IMR-90 (cell line): Measurements from ENCODE around the gene FGFRL1. TPM values are rescaled to one million over a fixed set of nuclear protein-coding genes. Genes with fewer than 3 reads are reported as not detected.

Experiments used
- ATAC-seq: fragments of 200-7000 bp; cut with Tn5 transposase; 2 replicates; pipeline ENCODE4 v1.9.1; 2020; ENCODE audit warnings: low read depth, mild to moderate bottlenecking, moderate library complexity
- BruUV-seq: library from RNA; stranded (reverse); fragments of 400-500 nt; replicated peaks from 2 replicates; lab custom pipeline; 2021; lab: Mats Ljungman, UMichigan
- CTCF ChIA-PET: fragments of 300-600 bp; formaldehyde crosslinking; extraction: SDS; loops from one replicate; lab custom pipeline; 2021; ENCODE audit warnings: antibody characterized with exemption; lab: Yijun Ruan, JAX
- POLR2A ChIA-PET: fragments of 300-600 bp; sonication (Branson Sonifier 250); formaldehyde crosslinking; loops from one replicate; lab custom pipeline; 2022; ENCODE audit warnings: antibody characterized with exemption; ENCODE audit not compliant: unreplicated experiment; lab: Charles Lee
- DNase-seq: peaks from one replicate; pipeline ENCODE4 v3.0.0; 2013
- H2AFZ ChIP-seq: replicated peaks from 2 replicates; pipeline ENCODE3; 2013; ENCODE audit warnings: low read length, mild to moderate bottlenecking; ENCODE audit not compliant: poor library complexity
- H2AK5ac ChIP-seq: 2 replicates; pipeline ENCODE4 v1.6.1; 2013; ENCODE audit warnings: low read depth, low read length, inconsistent platforms
- H2AK9ac ChIP-seq: replicated peaks from 2 replicates; pipeline ENCODE3; 2013; ENCODE audit warnings: mild to moderate bottlenecking, low read depth, low read length, moderate library complexity; ENCODE audit not compliant: poor library complexity
- H2BK120ac ChIP-seq: 2 replicates; pipeline ENCODE4 v1.6.1; 2013; ENCODE audit warnings: low read depth, low read length, inconsistent platforms
- H2BK15ac ChIP-seq: 3 replicates; pipeline ENCODE4 v1.6.1; 2013; ENCODE audit warnings: low read depth, low read length, inconsistent platforms
- H2BK20ac ChIP-seq: 2 replicates; pipeline ENCODE4 v1.6.1; 2013; ENCODE audit warnings: low read depth, mild to moderate bottlenecking, inconsistent platforms, low read length, moderate library complexity
- H2BK5ac ChIP-seq: 2 replicates; pipeline ENCODE4 v1.6.1; 2013; ENCODE audit warnings: mild to moderate bottlenecking, low read depth, low read length, inconsistent platforms; ENCODE audit not compliant: poor library complexity, severe bottlenecking
- H3K14ac ChIP-seq: replicated peaks from 2 replicates; pipeline ENCODE4 v1.6.1; 2013; ENCODE audit warnings: low read depth, low read length, inconsistent platforms
- H3K18ac ChIP-seq: 2 replicates; pipeline ENCODE4 v1.6.1; 2013; ENCODE audit warnings: low read depth, low read length, control low read depth
- H3K23ac ChIP-seq: 2 replicates; pipeline ENCODE4 v1.6.1; 2013; ENCODE audit warnings: low read depth, low read length, inconsistent platforms
- H3K27ac ChIP-seq: 2 replicates; pipeline ENCODE4 v1.5.1; 2013; ENCODE audit warnings: mild to moderate bottlenecking, control low read depth, low read length; ENCODE audit not compliant: insufficient read depth
- H3K27me3 ChIP-seq: 2 replicates; pipeline ENCODE4 v1.6.1; 2013; ENCODE audit warnings: low read length; ENCODE audit not compliant: control insufficient read depth, insufficient read depth
- H3K36me3 ChIP-seq: 2 replicates; pipeline ENCODE4 v1.6.1; 2013; ENCODE audit warnings: low read length, mixed read lengths; ENCODE audit not compliant: control insufficient read depth, insufficient read depth
- H3K4ac ChIP-seq: 2 replicates; pipeline ENCODE4 v1.6.1; 2013; ENCODE audit warnings: low read depth, low read length, inconsistent platforms
- H3K4me1 ChIP-seq: 2 replicates; pipeline ENCODE4 v1.6.1; 2013; ENCODE audit warnings: low read length, mixed read lengths; ENCODE audit not compliant: control insufficient read depth, insufficient read depth
- H3K4me2 ChIP-seq: 2 replicates; pipeline ENCODE4 v1.6.1; 2013; ENCODE audit warnings: low read depth, mild to moderate bottlenecking, control low read depth, low read length, moderate library complexity
- H3K4me3 ChIP-seq: 2 replicates; pipeline ENCODE4 v1.5.1; 2013; ENCODE audit warnings: low read depth, mild to moderate bottlenecking, control low read depth, low read length, moderate library complexity; ENCODE audit not compliant: insufficient read depth
- H3K56ac ChIP-seq: 2 replicates; pipeline ENCODE4 v1.6.1; 2013; ENCODE audit warnings: low read length, inconsistent platforms; ENCODE audit not compliant: insufficient read depth; ENCODE audit errors: extremely low read depth
- H3K79me1 ChIP-seq, 2 experiments: 2 replicates each; pipeline ENCODE4 v1.6.1; 2013; ENCODE audit warnings: low read length in 2 of 2, inconsistent platforms in 1 of 2, low read depth in 1 of 2
- H3K9ac ChIP-seq: 2 replicates; pipeline ENCODE4 v1.6.1; 2013; ENCODE audit warnings: low read depth, low read length, control low read depth
- H3K9me1 ChIP-seq: 2 replicates; pipeline ENCODE4 v1.6.1; 2013; ENCODE audit warnings: low read length, inconsistent platforms; ENCODE audit not compliant: insufficient read depth
- H3K9me3 ChIP-seq: 2 replicates; pipeline ENCODE4 v1.6.1; 2013; ENCODE audit warnings: low read length; ENCODE audit not compliant: control insufficient read depth, insufficient read depth
- H4K20me1 ChIP-seq: 2 replicates; pipeline ENCODE4 v1.6.1; 2013; ENCODE audit warnings: low read length, inconsistent platforms; ENCODE audit not compliant: insufficient read depth
- H4K5ac ChIP-seq: 2 replicates; pipeline ENCODE4 v1.6.1; 2013; ENCODE audit warnings: mild to moderate bottlenecking, low read depth, low read length, control low read depth
- H4K8ac ChIP-seq, 2 experiments: 2 replicates each; pipeline ENCODE4 v1.6.1; 2013; ENCODE audit warnings: low read depth in 2 of 2, low read length in 2 of 2, control low read depth in 1 of 2, inconsistent platforms in 1 of 2
- H4K91ac ChIP-seq: 2 replicates; pipeline ENCODE4 v1.6.1; 2013; ENCODE audit warnings: low read depth, low read length, inconsistent platforms; ENCODE audit not compliant: insufficient read depth
- BHLHE40 ChIP-seq: fragments of 150-350 bp; IDR thresholded peaks from 2 replicates; pipeline ENCODE4 v1.6.1; 2016; ENCODE audit warnings: mild to moderate bottlenecking, low read depth, low read length
- CEBPB ChIP-seq: IDR thresholded peaks from 2 replicates; pipeline ENCODE4 v1.6.1; 2012; ENCODE audit warnings: low read depth, low read length, improper control_type of control experiment
- CHD1 ChIP-seq: IDR thresholded peaks from 2 replicates; pipeline ENCODE4 v1.6.1; 2012; ENCODE audit warnings: low read depth, low read length, improper control_type of control experiment
- FOS ChIP-seq: fragments of 150-350 bp; IDR thresholded peaks from 2 replicates; pipeline ENCODE4 v1.6.1; 2016; ENCODE audit warnings: low read depth, low read length
- MAFK ChIP-seq: IDR thresholded peaks from 2 replicates; pipeline ENCODE4 v1.6.1; 2012; ENCODE audit warnings: low read depth, low read length, improper control_type of control experiment
- MAZ ChIP-seq: IDR thresholded peaks from 2 replicates; pipeline ENCODE4 v1.6.1; 2012; ENCODE audit warnings: low read depth, mild to moderate bottlenecking, low read length, improper control_type of control experiment, moderate library complexity, borderline replicate concordance
- MXI1 ChIP-seq: IDR thresholded peaks from 2 replicates; pipeline ENCODE4 v1.6.1; 2012; ENCODE audit warnings: low read depth, mild to moderate bottlenecking, low read length, moderate library complexity, borderline replicate concordance
- NFE2L2 ChIP-seq: fragments of 150-350 bp; IDR thresholded peaks from 2 replicates; pipeline ENCODE4 v1.6.1; 2016; ENCODE audit warnings: low read depth, mild to moderate bottlenecking, low read length
- POLR2A ChIP-seq: IDR thresholded peaks from 2 replicates; pipeline ENCODE4 v1.6.1; 2012; ENCODE audit warnings: mild to moderate bottlenecking, low read depth, low read length
- RAD21 ChIP-seq: IDR thresholded peaks from 2 replicates; pipeline ENCODE4 v1.6.1; 2012; ENCODE audit warnings: low read length, improper control_type of control experiment
- RCOR1 ChIP-seq: IDR thresholded peaks from 2 replicates; pipeline ENCODE4 v1.6.1; 2012; ENCODE audit warnings: mild to moderate bottlenecking, low read length, improper control_type of control experiment; ENCODE audit not compliant: insufficient replicate concordance
- RFX5 ChIP-seq: IDR thresholded peaks from 2 replicates; pipeline ENCODE4 v1.8.0; 2012; ENCODE audit warnings: low read depth, mild to moderate bottlenecking, low read length, moderate library complexity
- SMC3 ChIP-seq: fragments of 150-350 bp; IDR thresholded peaks from 2 replicates; pipeline ENCODE4 v1.6.1; 2016; ENCODE audit warnings: low read depth, mild to moderate bottlenecking, antibody characterized with exemption, low read length, moderate library complexity
- WGBS, 2 experiments: methylation state at CpG; one replicate each; pipeline versions ENCODE4 v1.1.5 to v1.1.7; 2013; ENCODE audit warnings: missing lambda C conversion rate in 2 of 2; ENCODE audit not compliant: insufficient read length in 1 of 2; ENCODE audit errors: extremely low coverage in 2 of 2; 5-methylcytosine and 5-hydroxymethylcytosine counted together
- dilution Hi-C: fragments of 300-500 bp; cut with HindIII; formaldehyde crosslinking; loops from one replicate; pipeline ENCODE4 v1.14.3; 2018; ENCODE audit warnings: low sequenced_read_pairs; ENCODE audit not compliant: unreplicated experiment
- in situ Hi-C: fragments of 300-500 bp; cut with MboI; formaldehyde crosslinking; loops from 3 replicates; pipeline ENCODE4 v1.14.3; 2019; ENCODE audit warnings: low sequenced_read_pairs, inconsistent platforms, mixed read lengths
- intact Hi-C: fragments of 100-400 bp; cut with micrococcal nuclease; formaldehyde crosslinking; loops from 2 replicates; pipeline ENCODE4 v1.10.0; 2022
- polyA plus RNA-seq, 3 experiments: library from polyadenylated mRNA; depleted of rRNA; stranded (reverse); fragments of >200 nt; gene quantifications; 2 replicates each; pipeline ENCODE4 v1.2.3, GENCODE V29; 2012; ENCODE audit warnings: low replicate concordance in 1 of 3
- total RNA-seq: library from RNA; depleted of rRNA; stranded (reverse); fragments of >200 nt; gene quantifications from 2 replicates; pipeline ENCODE4 v1.2.3, GENCODE V29; 2012
- TF ChIP-seq, protein P1 (sequence below): fragments of 150-350 bp; IDR thresholded peaks from 2 replicates; pipeline ENCODE4 v1.6.1; 2016; ENCODE audit warnings: low read depth, mild to moderate bottlenecking, low read length, moderate library complexity, borderline replicate concordance
- TF ChIP-seq, protein P2 (sequence below): conservative IDR thresholded peaks from 2 replicates; pipeline ENCODE4 v1.5.1; 2012; ENCODE audit warnings: mild to moderate bottlenecking, low read depth, low read length, improper control_type of control experiment

The FGFRL1 gene
- total and polyA plus RNA-seq, 2 of the 4 experiments (the other 2 are of a cell fraction) = 49.3 to 78.8 TPM

DNA sequence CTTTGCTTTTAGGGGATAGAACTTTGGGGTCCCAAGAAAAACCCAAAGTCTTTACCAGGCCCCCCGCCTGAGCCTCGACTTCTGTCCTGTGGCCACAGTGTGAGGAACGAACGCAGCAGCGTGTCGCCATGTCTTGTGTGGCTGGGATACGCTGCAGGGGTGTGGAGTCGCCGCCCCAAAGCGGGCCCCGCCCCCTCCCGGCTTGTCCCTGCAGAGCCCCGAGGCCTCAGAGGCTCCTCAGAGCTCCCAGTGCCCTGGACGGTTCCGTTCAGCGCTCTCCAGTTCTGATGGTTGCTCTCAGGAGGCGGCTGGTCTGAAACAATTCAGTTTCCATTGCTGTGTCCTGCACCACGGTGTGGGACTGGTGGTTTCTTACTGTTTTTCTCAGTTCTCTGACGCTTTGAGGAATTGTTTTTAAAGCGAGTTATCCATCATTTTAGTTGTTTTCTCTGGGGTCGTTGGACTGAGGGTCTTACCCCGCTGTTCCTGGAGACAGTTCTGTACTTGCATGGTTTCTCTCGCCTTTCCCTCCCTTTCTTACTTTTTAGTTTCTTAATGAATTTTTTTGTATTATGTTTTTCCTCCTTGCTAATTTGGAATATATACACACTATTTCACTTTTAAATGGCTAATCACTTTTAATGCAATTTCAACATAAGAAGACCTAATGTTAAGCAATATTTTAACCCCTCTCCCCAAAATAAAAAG is 26.1 kb upstream of the FGFRL1 start:
- no peak for TF ChIP-seq FOS
- TF ChIP-seq RFX5 = no peak
- TF ChIP-seq SMC3 = no peak
- TF ChIP-seq MXI1 = no peak
- TF ChIP-seq POLR2A = no peak
- no peak for TF ChIP-seq NFE2L2
- TF ChIP-seq BHLHE40 = no peak
- no peak for TF ChIP-seq CHD1
- TF ChIP-seq CEBPB = no peak
- TF ChIP-seq RAD21 = no peak
- TF ChIP-seq, protein P1, sequence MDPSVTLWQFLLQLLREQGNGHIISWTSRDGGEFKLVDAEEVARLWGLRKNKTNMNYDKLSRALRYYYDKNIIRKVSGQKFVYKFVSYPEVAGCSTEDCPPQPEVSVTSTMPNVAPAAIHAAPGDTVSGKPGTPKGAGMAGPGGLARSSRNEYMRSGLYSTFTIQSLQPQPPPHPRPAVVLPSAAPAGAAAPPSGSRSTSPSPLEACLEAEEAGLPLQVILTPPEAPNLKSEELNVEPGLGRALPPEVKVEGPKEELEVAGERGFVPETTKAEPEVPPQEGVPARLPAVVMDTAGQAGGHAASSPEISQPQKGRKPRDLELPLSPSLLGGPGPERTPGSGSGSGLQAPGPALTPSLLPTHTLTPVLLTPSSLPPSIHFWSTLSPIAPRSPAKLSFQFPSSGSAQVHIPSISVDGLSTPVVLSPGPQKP = no peak
- TF ChIP-seq, protein P2, sequence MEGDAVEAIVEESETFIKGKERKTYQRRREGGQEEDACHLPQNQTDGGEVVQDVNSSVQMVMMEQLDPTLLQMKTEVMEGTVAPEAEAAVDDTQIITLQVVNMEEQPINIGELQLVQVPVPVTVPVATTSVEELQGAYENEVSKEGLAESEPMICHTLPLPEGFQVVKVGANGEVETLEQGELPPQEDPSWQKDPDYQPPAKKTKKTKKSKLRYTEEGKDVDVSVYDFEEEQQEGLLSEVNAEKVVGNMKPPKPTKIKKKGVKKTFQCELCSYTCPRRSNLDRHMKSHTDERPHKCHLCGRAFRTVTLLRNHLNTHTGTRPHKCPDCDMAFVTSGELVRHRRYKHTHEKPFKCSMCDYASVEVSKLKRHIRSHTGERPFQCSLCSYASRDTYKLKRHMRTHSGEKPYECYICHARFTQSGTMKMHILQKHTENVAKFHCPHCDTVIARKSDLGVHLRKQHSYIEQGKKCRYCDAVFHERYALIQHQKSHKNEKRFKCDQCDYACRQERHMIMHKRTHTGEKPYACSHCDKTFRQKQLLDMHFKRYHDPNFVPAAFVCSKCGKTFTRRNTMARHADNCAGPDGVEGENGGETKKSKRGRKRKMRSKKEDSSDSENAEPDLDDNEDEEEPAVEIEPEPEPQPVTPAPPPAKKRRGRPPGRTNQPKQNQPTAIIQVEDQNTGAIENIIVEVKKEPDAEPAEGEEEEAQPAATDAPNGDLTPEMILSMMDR = no peak
- TF ChIP-seq MAFK = no peak
- TF ChIP-seq MAZ = no peak
- TF ChIP-seq RCOR1 = no peak
- dilution Hi-C loops = no loop called here
- peak overlapping the region; percentile 12; the same call in 1 of the 2 replicates for H3K4me3 ChIP-seq

More for the DNA sequence above, 26.1 kb upstream of the FGFRL1 start:
- in situ Hi-C loops = no loop called here
- intact Hi-C loops = no loop called here
- DNase-seq = no peak
- POLR2A ChIA-PET = no interaction called here
- Histone ChIP-seq H4K20me1 (no peaks in the 10 kb centered on the region; the same call in 1 of the 2 replicates), H3K56ac (no peak overlapping the region), H3K79me1 (peaks cover 5 to 34% of the 10 kb centered on the region in 2 experiments; a peak in 1 of 4 replicates), H2BK15ac (no peak overlapping the region), H4K5ac (peak overlapping the region; percentile 12; the same call in 1 of the 2 replicates), H4K91ac (no peak overlapping the region; the same call in 1 of the 2 replicates), H4K8ac (peak overlapping the region; percentile 63 to 84; a peak in 2 of 4 replicates), H3K4ac (peak overlapping the region; percentile 20; the same call in 1 of the 2 replicates), H3K14ac (no peak overlapping the region), H2BK20ac (no peak overlapping the region), H3K23ac (peak overlapping the region; percentile 70; the same call in 1 of the 2 replicates), H3K4me1 (peaks cover 7% of the 10 kb centered on the region; the same call in 1 of the 2 replicates), H3K36me3 (peaks cover 3% of the 10 kb centered on the region; the same call in 1 of the 2 replicates), H2BK120ac (no peak overlapping the region; the same call in 1 of the 2 replicates), H3K27ac (no peak overlapping the region), H2AK9ac (peak overlapping the region; percentile 42), H2AFZ (peak overlapping the region; percentile 88), H3K9ac (peak overlapping the region; percentile 69), H3K9me3 (no peaks in the 10 kb centered on the region), H3K18ac (no peak overlapping the region), H2BK5ac (no peak overlapping the region), H3K4me2 (peak overlapping the region; percentile 64), H3K9me1 (no peaks in the 10 kb centered on the region; the same call in 1 of the 2 replicates), H3K27me3 (no peaks in the 10 kb centered on the region), H2AK5ac (no peak overlapping the region)
- no CpG with 5 or more reads among the region's 23 CpGs for WGBS, 2 experiments
- BruUV-seq = no TSS peak
- ATAC-seq = peak; percentile 60
- CTCF ChIA-PET = no interaction called here
